ENCODE results near the gene ERAP2. TPM values are rescaled to one million over a fixed set of nuclear protein-coding genes. Genes with fewer than 3 reads are reported as not detected.

ERAP2 gene
- total RNA-seq, 4 donors from 2014 or later = 50.3 to 82.8 (median 70.8) TPM

DNA sequence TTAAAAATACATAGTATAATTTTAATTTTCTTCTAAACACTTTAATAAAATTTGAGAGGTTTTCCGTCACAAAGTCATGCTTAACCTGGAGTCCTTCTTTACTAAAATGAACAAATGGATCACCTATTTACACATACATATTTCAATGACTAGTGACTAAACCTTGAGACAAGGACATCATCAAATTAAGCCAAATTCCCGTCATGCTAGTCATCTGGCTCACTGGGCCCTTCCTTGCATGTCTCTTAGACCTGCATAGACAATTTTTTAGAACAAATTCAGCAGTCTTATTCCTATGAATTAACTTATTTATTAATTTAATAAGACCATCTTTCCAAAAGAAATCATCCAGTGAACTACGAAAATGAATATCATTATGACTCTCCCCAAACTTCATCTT is 26.6 kb downstream of the ERAP2 start:
- H3K36me3 ChIP-seq = peaks cover 0 to 83% (median 0%) of the 10 kb centered on the region in 3 donors
- H3K4me1 ChIP-seq = no peaks in the 10 kb centered on the region
- no peak overlapping the region for H3K4me3 ChIP-seq
- no peaks in the 10 kb centered on the region for H3K27me3 ChIP-seq
- no peaks in the 10 kb centered on the region for H3K9me3 ChIP-seq
- TF ChIP-seq, protein P1, sequence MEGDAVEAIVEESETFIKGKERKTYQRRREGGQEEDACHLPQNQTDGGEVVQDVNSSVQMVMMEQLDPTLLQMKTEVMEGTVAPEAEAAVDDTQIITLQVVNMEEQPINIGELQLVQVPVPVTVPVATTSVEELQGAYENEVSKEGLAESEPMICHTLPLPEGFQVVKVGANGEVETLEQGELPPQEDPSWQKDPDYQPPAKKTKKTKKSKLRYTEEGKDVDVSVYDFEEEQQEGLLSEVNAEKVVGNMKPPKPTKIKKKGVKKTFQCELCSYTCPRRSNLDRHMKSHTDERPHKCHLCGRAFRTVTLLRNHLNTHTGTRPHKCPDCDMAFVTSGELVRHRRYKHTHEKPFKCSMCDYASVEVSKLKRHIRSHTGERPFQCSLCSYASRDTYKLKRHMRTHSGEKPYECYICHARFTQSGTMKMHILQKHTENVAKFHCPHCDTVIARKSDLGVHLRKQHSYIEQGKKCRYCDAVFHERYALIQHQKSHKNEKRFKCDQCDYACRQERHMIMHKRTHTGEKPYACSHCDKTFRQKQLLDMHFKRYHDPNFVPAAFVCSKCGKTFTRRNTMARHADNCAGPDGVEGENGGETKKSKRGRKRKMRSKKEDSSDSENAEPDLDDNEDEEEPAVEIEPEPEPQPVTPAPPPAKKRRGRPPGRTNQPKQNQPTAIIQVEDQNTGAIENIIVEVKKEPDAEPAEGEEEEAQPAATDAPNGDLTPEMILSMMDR (IDR thresholded peaks at IDR 0.05) = no peak
- no peak for TF ChIP-seq POLR2A (IDR thresholded peaks at IDR 0.05)
- DNase-seq = no peak
- no peak overlapping the region for H3K27ac ChIP-seq

DNA sequence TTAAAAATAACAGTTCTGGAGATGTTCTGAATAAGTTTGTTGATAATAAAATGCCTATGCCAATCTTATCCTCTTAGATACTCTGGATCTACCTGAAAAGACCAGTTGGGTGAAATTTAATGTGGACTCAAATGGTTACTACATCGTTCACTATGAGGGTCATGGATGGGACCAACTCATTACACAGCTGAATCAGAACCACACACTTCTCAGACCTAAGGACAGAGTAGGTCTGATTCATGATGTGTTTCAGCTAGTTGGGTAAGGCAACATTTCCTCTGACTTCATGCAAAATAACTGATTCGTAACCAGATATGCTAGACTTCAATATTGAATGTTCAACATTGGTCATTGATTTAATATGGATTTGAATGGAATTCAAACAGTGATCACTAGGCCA is 27.0 kb downstream of the ERAP2 start:
- Histone ChIP-seq H3K27ac (no peak overlapping the region), H3K27me3 (no peaks in the 10 kb centered on the region), H3K4me3 (no peak overlapping the region), H3K9me3 (no peaks in the 10 kb centered on the region), H3K36me3 (peaks cover 0 to 83% (median 0%) of the 10 kb centered on the region in 3 donors), H3K4me1 (no peaks in the 10 kb centered on the region)
- TF ChIP-seq, protein P1 (IDR thresholded peaks at IDR 0.05) = no peak
- TF ChIP-seq POLR2A (IDR thresholded peaks at IDR 0.05) = no peak
- DNase-seq = no peak

DNA sequence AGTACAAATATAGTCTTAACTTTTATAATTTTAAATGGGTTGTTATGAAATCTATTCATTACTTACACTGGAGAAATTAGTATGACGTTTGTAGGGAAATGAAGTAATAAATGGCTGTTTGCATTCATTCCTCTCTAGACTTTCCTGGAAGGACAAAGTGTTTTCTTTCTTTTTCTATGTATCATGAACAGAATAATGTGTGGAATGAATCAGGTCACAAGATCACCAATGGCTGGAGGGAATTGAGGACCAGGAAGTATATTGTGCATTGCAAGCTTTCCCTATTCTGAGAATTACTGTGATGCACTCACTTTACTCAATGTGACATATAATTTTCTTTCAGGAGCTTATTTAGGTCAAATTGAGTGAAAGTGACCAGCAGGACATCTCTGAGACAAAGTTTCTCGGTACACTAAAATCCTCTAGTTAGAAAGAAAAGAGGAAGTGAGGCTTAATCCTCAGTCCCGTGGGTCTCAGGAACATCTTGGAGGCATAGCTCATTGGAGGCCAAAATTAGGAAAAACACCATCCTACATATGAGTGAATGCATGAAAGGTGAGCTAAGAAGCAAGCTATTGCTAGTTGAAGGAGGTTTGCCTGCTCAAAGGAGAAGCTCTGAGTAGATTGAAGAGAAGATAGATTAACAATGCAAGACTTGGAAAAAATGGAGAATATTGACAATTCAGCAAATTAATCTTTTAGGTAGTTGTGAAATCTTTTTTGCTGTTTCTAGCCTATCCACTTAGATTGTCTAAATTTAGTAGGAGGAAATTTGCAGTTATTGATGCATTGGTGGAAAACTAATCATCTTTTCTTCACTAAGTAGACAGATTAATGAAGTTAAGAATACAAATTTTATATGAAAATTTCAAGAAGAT is 28.0 kb downstream of the ERAP2 start:
- Histone ChIP-seq H3K36me3 (peaks cover 0 to 87% (median 0%) of the 10 kb centered on the region in 3 donors), H3K4me1 (no peaks in the 10 kb centered on the region), H3K27me3 (no peaks in the 10 kb centered on the region), H3K4me3 (no peak overlapping the region), H3K27ac (no peak overlapping the region), H3K9me3 (no peaks in the 10 kb centered on the region)
- TF ChIP-seq, protein P1 (IDR thresholded peaks at IDR 0.05) = no peak
- no peak for TF ChIP-seq POLR2A (IDR thresholded peaks at IDR 0.05)
- DNase-seq = no peak

DNA sequence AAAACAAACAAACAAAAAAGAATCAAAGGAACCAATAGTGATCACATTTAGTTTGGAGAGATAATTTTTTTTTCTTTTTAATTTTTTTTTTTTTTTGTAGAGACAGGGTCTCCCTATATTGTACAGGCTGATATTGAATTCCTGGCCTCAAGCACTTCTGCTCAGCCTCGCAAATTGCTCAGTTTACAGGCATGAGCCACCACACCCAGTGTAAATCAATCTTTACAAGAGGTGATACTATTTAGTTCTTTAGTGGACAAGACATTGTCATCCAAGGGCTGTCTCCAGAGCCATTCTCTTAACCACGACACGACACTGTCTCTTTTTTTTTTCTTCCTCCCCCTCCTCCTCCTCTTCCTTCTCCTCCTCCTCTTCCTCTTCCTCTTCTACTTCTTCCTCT is 29.6 kb downstream of the ERAP2 start:
- Histone ChIP-seq H3K27me3 (no peaks in the 10 kb centered on the region), H3K27ac (no peak overlapping the region), H3K9me3 (no peaks in the 10 kb centered on the region), H3K4me3 (no peak overlapping the region), H3K4me1 (no peaks in the 10 kb centered on the region), H3K36me3 (peaks cover 0 to 87% (median 0%) of the 10 kb centered on the region in 3 donors)
- TF ChIP-seq POLR2A (IDR thresholded peaks at IDR 0.05) = no peak
- TF ChIP-seq, protein P1 (IDR thresholded peaks at IDR 0.05) = no peak
- no peak for DNase-seq

DNA sequence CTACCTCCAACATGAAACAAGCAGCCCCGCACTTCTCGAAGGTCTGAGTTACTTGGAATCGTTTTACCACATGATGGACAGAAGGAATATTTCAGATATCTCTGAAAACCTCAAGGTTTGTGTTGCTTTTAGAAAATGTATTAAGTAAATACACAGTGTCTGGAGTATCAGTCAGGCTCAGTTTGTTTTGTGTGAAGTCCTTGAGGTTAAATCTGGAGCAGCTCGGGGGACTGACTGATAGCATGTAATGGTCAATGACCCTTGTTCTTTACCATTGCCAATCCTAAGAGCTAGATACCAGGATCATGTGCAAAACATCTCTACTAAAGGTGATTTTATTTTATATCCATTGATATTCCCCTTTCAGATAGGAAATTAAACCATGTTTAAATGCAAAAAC is 32.7 kb downstream of the ERAP2 start:
- no peaks in the 10 kb centered on the region for H3K4me1 ChIP-seq
- H3K4me3 ChIP-seq = no peak overlapping the region
- H3K27ac ChIP-seq = no peak overlapping the region
- H3K27me3 ChIP-seq = no peaks in the 10 kb centered on the region
- TF ChIP-seq, protein P1 (IDR thresholded peaks at IDR 0.05) = no peak
- no peak for TF ChIP-seq POLR2A (IDR thresholded peaks at IDR 0.05)
- no peaks in the 10 kb centered on the region for H3K9me3 ChIP-seq
- no peak for DNase-seq
- H3K36me3 ChIP-seq = peaks cover 0 to 77% (median 0%) of the 10 kb centered on the region in 3 donors
